C4-2B (cell line): ENCODE data around the gene RNASET2.

Source experiments
- ZFX ChIP-seq: fragments of 450-650 bp; IDR thresholded peaks from 2 replicates; pipeline ENCODE4 v1.6.1; 2017
- TF ChIP-seq, protein P1 (sequence below): fragments of 450-650 bp; conservative IDR thresholded peaks from 2 replicates; pipeline ENCODE4 v1.5.1; 2017; ENCODE audit warnings: mild to moderate bottlenecking

DNA sequence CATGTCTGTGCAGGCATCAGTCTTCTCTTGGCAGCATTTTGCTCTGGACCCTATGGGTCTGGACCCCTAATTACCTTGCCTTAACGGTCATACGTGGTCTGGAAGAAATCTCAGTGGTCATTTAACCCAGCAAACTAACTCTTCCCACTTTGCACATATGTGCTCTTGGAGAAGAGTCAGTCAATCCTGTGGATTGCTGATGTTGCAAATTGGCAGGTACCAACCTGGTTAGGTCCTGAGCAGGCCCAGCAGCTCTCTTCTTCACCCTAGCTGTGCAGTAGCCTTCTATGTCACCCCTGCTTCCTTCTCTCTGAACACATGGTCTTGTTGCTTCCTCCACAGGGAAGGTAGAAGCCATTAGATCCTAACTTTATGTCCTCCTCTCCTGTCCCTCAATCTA, 44.4 kb upstream of the RNASET2 start:
- TF ChIP-seq, protein P1, sequence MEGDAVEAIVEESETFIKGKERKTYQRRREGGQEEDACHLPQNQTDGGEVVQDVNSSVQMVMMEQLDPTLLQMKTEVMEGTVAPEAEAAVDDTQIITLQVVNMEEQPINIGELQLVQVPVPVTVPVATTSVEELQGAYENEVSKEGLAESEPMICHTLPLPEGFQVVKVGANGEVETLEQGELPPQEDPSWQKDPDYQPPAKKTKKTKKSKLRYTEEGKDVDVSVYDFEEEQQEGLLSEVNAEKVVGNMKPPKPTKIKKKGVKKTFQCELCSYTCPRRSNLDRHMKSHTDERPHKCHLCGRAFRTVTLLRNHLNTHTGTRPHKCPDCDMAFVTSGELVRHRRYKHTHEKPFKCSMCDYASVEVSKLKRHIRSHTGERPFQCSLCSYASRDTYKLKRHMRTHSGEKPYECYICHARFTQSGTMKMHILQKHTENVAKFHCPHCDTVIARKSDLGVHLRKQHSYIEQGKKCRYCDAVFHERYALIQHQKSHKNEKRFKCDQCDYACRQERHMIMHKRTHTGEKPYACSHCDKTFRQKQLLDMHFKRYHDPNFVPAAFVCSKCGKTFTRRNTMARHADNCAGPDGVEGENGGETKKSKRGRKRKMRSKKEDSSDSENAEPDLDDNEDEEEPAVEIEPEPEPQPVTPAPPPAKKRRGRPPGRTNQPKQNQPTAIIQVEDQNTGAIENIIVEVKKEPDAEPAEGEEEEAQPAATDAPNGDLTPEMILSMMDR = no peak
- no peak for TF ChIP-seq ZFX
